ENCODE data around the gene ILDR2.

Gene ILDR2

GRCh38 chr1:166920561-166921475 lies 54.5 kb downstream of the ILDR2 start:
- DNase-seq = peak; percentile 56

GRCh38 chr1:166918956-166919316 lies 56.4 kb downstream of the ILDR2 start:
- DNase-seq = no peak

GRCh38 chr1:166918088-166918955 lies 57.0 kb downstream of the ILDR2 start:
- no peak for DNase-seq

- no peak for DNase-seq
Observed at GRCh38 chr1:166915941-166916340, 59.4 kb downstream of the ILDR2 start.

- no peak for DNase-seq
Observed at GRCh38 chr1:166915042-166915441, 60.3 kb downstream of the ILDR2 start.

GRCh38 chr1:166914111-166914510 lies 61.2 kb downstream of the ILDR2 start:
- DNase-seq = no peak

GRCh38 chr1:166911624-166912023 lies 63.7 kb downstream of the ILDR2 start:
- DNase-seq = no peak

GRCh38 chr1:166910396-166910994 lies 64.8 kb downstream of the ILDR2 start:
- DNase-seq = peak; percentile 49

GRCh38 chr1:166908942-166909341 lies 66.4 kb downstream of the ILDR2 start:
- no peak for DNase-seq

- no peak for DNase-seq
Observed at GRCh38 chr1:166907763-166908162, 67.6 kb downstream of the ILDR2 start.

GRCh38 chr1:166907051-166907450 lies 68.3 kb downstream of the ILDR2 start:
- no peak for DNase-seq

GRCh38 chr1:166906647-166907046 lies 68.7 kb downstream of the ILDR2 start:
- DNase-seq = no peak

GRCh38 chr1:166905900-166906299 lies 69.4 kb downstream of the ILDR2 start:
- DNase-seq = no peak

- no peak for DNase-seq
Observed at GRCh38 chr1:166905136-166905535, 70.2 kb downstream of the ILDR2 start.

- no peak for DNase-seq
Observed at GRCh38 chr1:166903232-166903631, 72.1 kb downstream of the ILDR2 start.

- DNase-seq = no peak
Observed at GRCh38 chr1:166902279-166902678, 73.1 kb downstream of the ILDR2 start.

- no peak for DNase-seq
Observed at GRCh38 chr1:166900987-166901386, 74.4 kb downstream of the ILDR2 start.

GRCh38 chr1:166899769-166900168 lies 75.6 kb downstream of the ILDR2 start:
- no peak for DNase-seq

GRCh38 chr1:166895766-166896165 lies 79.6 kb downstream of the ILDR2 start:
- DNase-seq = no peak

- no peak for DNase-seq
Observed at GRCh38 chr1:166889776-166890175, 85.6 kb downstream of the ILDR2 start.

- no peak for DNase-seq
Observed at GRCh38 chr1:166888373-166889111, 86.8 kb downstream of the ILDR2 start.

GRCh38 chr1:166884971-166885370 lies 90.4 kb downstream of the ILDR2 start:
- DNase-seq = no peak
